Measurements from ENCODE around the gene OTOG.

DNA sequence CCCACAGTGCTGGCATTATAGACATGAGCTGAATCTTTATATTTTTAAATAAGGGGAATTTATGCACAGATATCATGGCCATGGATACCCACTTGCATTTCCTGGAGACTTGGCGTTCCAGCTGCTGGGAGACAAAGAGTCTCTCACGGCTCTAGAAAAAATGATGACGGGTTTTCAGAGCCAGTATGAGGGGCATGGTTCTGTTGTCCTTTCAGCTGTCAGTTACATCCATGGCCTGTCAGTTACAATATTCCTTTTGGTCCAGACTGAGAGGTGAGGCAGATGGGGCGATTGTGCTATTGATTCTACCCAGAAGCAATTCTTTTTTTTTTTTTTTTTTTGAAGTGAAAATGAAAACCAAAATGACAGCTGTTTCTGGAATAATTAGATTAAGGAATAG is 32.6 kb upstream of the OTOG start:
- TF ChIP-seq CTCF (IDR thresholded peaks at IDR 0.05; ENCODE audit: borderline replicate concordance, extremely low read depth, low read length, poor library complexity, severe bottlenecking) (no peak), EZH2 (IDR thresholded peaks at IDR 0.05; ENCODE audit: borderline replicate concordance, low read depth, low read length, severe bottlenecking) (no peak)
